WTC11 (cell line): Measurements from ENCODE around the gene MFNG. TPM values are rescaled to one million over a fixed set of nuclear protein-coding genes. Genes with fewer than 3 reads are reported as not detected.

Source experiments
- ATAC-seq: fragments of 200-7000 bp; cut with Tn5 transposase; 2 replicates; pipeline ENCODE4 v1.10.0; 2021; ENCODE audit warnings: mild to moderate bottlenecking, moderate library complexity
- CTCF ChIA-PET: fragments of 300-600 bp; sonication (Branson Sonifier 250); formaldehyde crosslinking; loops from one replicate; lab custom pipeline; 2021; ENCODE audit warnings: antibody characterized with exemption; lab: Charles Lee
- POLR2A ChIA-PET: fragments of 350-600 bp; sonication (Branson Sonifier 250); formaldehyde crosslinking; loops from one replicate; lab custom pipeline; 2021; ENCODE audit warnings: antibody characterized with exemption; lab: Charles Lee
- DNase-seq: peaks from one replicate; pipeline ENCODE4 v3.0.0; 2021; ENCODE audit warnings: low spot score
- H3K27ac Mint-ChIP-seq: 2 replicates; pipeline ENCODE4 v1.8.0; 2021; ENCODE audit warnings: mixed read lengths
- H3K27me3 Mint-ChIP-seq: 2 replicates; pipeline ENCODE4 v1.8.0; 2021; ENCODE audit warnings: low read depth, mild to moderate bottlenecking, moderate library complexity, mixed read lengths
- H3K36me3 Mint-ChIP-seq: 2 replicates; pipeline ENCODE4 v1.8.0; 2021; ENCODE audit warnings: mixed read lengths
- H3K4me1 Mint-ChIP-seq: 2 replicates; pipeline ENCODE4 v1.8.0; 2022; ENCODE audit warnings: mixed read lengths
- H3K4me3 Mint-ChIP-seq: 2 replicates; pipeline ENCODE4 v1.8.0; 2021; ENCODE audit warnings: mild to moderate bottlenecking, moderate library complexity, mixed read lengths
- H3K9me3 Mint-ChIP-seq: 2 replicates; pipeline ENCODE4 v1.8.0; 2021; ENCODE audit warnings: mixed read lengths
- CBFB ChIP-seq: sonication (generic); formaldehyde crosslinking; IDR thresholded peaks from 2 replicates; pipeline ENCODE4 v1.8.1; 2022; ENCODE audit warnings: mild to moderate bottlenecking, low read depth, missing genetic modification reagents
- FOXP1 ChIP-seq: sonication (generic); formaldehyde crosslinking; IDR thresholded peaks from 2 replicates; pipeline ENCODE4 v1.8.0; 2022; ENCODE audit warnings: missing genetic modification reagents, mild to moderate bottlenecking, moderate library complexity, borderline replicate concordance
- HMGA2 ChIP-seq: fragments of 250-450 bp; sonication (Bioruptor Pico); IDR thresholded peaks from 2 replicates; pipeline ENCODE4 v1.4.0; 2021; ENCODE audit warnings: mild to moderate bottlenecking, moderate library complexity
- RELA ChIP-seq: sonication (generic); formaldehyde crosslinking; IDR thresholded peaks from 2 replicates; pipeline ENCODE4 v1.8.1; 2022; ENCODE audit warnings: missing genetic modification reagents, mild to moderate bottlenecking, borderline replicate concordance
- TEAD1 ChIP-seq: sonication (generic); formaldehyde crosslinking; IDR thresholded peaks from 2 replicates; pipeline ENCODE4 v1.8.0; 2022; ENCODE audit warnings: mild to moderate bottlenecking, missing genetic modification reagents
- ZNF121 ChIP-seq: sonication (generic); formaldehyde crosslinking; IDR thresholded peaks from 2 replicates; pipeline ENCODE4 v1.8.0; 2023; ENCODE audit warnings: missing genetic modification reagents
- total RNA-seq: library from RNA; stranded (reverse); gene quantifications from 3 replicates; pipeline ENCODE4 v1.2.3, GENCODE V29; 2021
- TF ChIP-seq, protein P1 (sequence below): sonication (generic); formaldehyde crosslinking; IDR thresholded peaks from 2 replicates; pipeline ENCODE4 v1.8.0; 2022; ENCODE audit warnings: mild to moderate bottlenecking, missing genetic modification reagents
- TF ChIP-seq, protein P2 (sequence below): sonication (generic); formaldehyde crosslinking; IDR thresholded peaks from 2 replicates; pipeline ENCODE4 v1.8.0; 2022; ENCODE audit warnings: missing genetic modification reagents
- TF ChIP-seq, protein P3 (sequence below): sonication (generic); formaldehyde crosslinking; IDR thresholded peaks from 2 replicates; pipeline ENCODE4 v1.8.1; 2023; ENCODE audit warnings: mild to moderate bottlenecking, missing genetic modification reagents, borderline replicate concordance
- TF ChIP-seq, protein P4 (sequence below): sonication (generic); formaldehyde crosslinking; IDR thresholded peaks from 2 replicates; pipeline ENCODE4 v1.8.0; 2022; ENCODE audit warnings: mild to moderate bottlenecking, missing genetic modification reagents
- TF ChIP-seq, protein P5 (sequence below): fragments of 250-450 bp; sonication (Bioruptor Pico); IDR thresholded peaks from 2 replicates; pipeline ENCODE4 v1.9.0; 2021; ENCODE audit warnings: moderate library complexity, mild to moderate bottlenecking, inconsistent platforms, borderline replicate concordance
- TF ChIP-seq, protein P6 (sequence below): sonication (generic); formaldehyde crosslinking; conservative IDR thresholded peaks from 2 replicates; pipeline ENCODE4 v1.8.1; 2023; ENCODE audit warnings: mild to moderate bottlenecking, low read depth, missing genetic modification reagents, moderate library complexity
- TF ChIP-seq, protein P7 (sequence below): sonication (generic); formaldehyde crosslinking; IDR thresholded peaks from 2 replicates; pipeline ENCODE4 v1.8.0; 2023; ENCODE audit warnings: mild to moderate bottlenecking, missing genetic modification reagents

MFNG gene
- total RNA-seq, 1 experiment from 2014 or later: 3.2 TPM

DNA sequence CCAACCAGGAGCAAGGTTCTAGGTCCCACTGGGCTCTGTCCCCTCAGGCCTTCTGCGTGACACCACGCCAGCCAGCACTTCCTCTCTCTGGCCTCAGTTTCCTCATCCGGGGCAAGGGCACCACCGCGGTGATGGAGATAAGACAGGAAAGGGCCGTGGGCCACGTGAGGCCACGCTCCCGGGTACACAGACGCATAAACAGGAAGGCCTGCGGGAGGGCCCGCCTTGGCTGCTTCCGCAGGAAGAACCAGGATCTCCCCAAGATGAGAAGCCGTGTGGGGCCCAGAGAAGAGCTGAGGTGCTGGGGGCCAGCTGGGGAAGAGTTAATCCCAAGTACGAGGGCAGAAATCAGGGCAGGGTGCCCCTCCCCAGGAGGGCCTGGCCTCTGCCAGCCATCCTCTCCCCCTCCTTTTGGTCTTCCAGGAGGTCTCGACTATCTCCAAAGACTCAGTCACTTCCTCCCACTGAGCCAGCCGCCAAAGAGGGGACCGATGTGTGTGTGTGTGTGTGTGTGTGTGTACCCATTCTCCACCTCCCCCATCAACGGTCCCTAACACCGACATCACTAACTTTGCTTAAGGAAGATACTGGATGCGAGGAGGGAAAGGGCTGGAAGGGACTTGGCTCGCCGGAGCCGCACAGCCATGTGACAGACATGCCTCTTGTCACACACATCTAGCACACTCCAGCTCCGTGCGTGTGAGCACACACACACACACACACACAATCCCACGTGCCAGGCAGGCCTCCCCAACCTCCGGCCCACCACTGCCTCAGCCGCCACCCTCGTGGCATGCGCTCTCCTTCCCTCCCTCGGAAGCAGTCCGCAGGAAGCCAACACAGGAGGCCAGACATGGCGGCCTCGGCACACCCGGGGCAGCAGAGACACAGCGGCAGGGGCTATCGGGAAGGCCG, 1.4 kb downstream of the MFNG start:
- Mint-ChIP-seq H3K4me1 (peaks cover 44% of the 10 kb centered on the region), H3K4me3 (no peak overlapping the region), H3K36me3 (no peaks in the 10 kb centered on the region), H3K27ac (no peak overlapping the region), H3K9me3 (no peaks in the 10 kb centered on the region), H3K27me3 (no peaks in the 10 kb centered on the region)
- TF ChIP-seq TEAD1 (CRISPR knock-in tag): no peak
- TF ChIP-seq FOXP1 (CRISPR knock-in tag): peak; percentile 20; the same call in 1 of the 2 replicates
- TF ChIP-seq, protein P1, sequence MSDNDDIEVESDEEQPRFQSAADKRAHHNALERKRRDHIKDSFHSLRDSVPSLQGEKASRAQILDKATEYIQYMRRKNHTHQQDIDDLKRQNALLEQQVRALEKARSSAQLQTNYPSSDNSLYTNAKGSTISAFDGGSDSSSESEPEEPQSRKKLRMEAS (CRISPR knock-in tag): no peak
- TF ChIP-seq, protein P2, sequence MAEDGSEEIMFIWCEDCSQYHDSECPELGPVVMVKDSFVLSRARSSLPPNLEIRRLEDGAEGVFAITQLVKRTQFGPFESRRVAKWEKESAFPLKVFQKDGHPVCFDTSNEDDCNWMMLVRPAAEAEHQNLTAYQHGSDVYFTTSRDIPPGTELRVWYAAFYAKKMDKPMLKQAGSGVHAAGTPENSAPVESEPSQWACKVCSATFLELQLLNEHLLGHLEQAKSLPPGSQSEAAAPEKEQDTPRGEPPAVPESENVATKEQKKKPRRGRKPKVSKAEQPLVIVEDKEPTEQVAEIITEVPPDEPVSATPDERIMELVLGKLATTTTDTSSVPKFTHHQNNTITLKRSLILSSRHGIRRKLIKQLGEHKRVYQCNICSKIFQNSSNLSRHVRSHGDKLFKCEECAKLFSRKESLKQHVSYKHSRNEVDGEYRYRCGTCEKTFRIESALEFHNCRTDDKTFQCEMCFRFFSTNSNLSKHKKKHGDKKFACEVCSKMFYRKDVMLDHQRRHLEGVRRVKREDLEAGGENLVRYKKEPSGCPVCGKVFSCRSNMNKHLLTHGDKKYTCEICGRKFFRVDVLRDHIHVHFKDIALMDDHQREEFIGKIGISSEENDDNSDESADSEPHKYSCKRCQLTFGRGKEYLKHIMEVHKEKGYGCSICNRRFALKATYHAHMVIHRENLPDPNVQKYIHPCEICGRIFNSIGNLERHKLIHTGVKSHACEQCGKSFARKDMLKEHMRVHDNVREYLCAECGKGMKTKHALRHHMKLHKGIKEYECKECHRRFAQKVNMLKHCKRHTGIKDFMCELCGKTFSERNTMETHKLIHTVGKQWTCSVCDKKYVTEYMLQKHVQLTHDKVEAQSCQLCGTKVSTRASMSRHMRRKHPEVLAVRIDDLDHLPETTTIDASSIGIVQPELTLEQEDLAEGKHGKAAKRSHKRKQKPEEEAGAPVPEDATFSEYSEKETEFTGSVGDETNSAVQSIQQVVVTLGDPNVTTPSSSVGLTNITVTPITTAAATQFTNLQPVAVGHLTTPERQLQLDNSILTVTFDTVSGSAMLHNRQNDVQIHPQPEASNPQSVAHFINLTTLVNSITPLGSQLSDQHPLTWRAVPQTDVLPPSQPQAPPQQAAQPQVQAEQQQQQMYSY (CRISPR knock-in tag): no peak
- no peak for TF ChIP-seq ZNF121 (CRISPR knock-in tag)
- no peak for TF ChIP-seq CBFB (CRISPR knock-in tag)
- TF ChIP-seq, protein P3, sequence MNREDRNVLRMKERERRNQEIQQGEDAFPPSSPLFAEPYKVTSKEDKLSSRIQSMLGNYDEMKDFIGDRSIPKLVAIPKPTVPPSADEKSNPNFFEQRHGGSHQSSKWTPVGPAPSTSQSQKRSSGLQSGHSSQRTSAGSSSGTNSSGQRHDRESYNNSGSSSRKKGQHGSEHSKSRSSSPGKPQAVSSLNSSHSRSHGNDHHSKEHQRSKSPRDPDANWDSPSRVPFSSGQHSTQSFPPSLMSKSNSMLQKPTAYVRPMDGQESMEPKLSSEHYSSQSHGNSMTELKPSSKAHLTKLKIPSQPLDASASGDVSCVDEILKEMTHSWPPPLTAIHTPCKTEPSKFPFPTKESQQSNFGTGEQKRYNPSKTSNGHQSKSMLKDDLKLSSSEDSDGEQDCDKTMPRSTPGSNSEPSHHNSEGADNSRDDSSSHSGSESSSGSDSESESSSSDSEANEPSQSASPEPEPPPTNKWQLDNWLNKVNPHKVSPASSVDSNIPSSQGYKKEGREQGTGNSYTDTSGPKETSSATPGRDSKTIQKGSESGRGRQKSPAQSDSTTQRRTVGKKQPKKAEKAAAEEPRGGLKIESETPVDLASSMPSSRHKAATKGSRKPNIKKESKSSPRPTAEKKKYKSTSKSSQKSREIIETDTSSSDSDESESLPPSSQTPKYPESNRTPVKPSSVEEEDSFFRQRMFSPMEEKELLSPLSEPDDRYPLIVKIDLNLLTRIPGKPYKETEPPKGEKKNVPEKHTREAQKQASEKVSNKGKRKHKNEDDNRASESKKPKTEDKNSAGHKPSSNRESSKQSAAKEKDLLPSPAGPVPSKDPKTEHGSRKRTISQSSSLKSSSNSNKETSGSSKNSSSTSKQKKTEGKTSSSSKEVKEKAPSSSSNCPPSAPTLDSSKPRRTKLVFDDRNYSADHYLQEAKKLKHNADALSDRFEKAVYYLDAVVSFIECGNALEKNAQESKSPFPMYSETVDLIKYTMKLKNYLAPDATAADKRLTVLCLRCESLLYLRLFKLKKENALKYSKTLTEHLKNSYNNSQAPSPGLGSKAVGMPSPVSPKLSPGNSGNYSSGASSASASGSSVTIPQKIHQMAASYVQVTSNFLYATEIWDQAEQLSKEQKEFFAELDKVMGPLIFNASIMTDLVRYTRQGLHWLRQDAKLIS: no peak
- CTCF ChIA-PET: interaction anchor here (0.7 to 10.8 kb wide), 9 partner anchors 9 to 285 kb away, joined by 3 to 175 read pairs (median 10); no protein-coding TSS in a partner anchor
- POLR2A ChIA-PET: no interaction called here
- DNase-seq: no peak
- ATAC-seq: no peak

DNA sequence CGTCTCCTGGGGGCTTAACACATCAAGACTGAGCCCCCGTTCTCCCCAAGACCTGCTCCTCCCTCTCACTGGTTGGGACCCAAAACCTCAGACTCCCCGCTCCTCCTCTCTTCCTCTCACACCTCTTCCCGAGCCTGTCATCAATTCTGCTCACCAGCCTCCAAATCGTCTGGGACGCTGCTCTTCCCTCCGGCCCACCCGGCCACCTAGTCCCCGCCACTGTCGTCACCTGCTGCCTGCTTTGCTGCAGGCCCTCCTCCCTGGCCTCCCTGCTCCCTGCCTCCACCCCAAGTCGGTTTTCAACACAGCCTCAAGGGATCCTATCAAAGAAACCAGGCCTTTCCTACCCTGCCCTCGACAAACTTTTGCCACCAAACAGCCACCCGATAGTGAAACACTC, 3.1 kb downstream of the MFNG start:
- no peak for ATAC-seq
- no peaks in the 10 kb centered on the region for H3K36me3 Mint-ChIP-seq
- H3K4me1 Mint-ChIP-seq: peaks cover 29% of the 10 kb centered on the region
- H3K27ac Mint-ChIP-seq: peak overlapping the region; percentile 72; the same call in 1 of the 2 replicates
- H3K4me3 Mint-ChIP-seq: no peak overlapping the region
- POLR2A ChIA-PET: no interaction called here
- CTCF ChIA-PET: interaction anchor here (0.7 to 5.1 kb wide), 2 partner anchors 11 to 15 kb away, joined by 4 to 29 read pairs; no protein-coding TSS in a partner anchor
- DNase-seq: no peak
- no peaks in the 10 kb centered on the region for H3K9me3 Mint-ChIP-seq
- no peaks in the 10 kb centered on the region for H3K27me3 Mint-ChIP-seq
- TF ChIP-seq ZNF121 (CRISPR knock-in tag): no peak
- no peak for TF ChIP-seq HMGA2 (CRISPR knock-in tag)
- TF ChIP-seq, protein P4, sequence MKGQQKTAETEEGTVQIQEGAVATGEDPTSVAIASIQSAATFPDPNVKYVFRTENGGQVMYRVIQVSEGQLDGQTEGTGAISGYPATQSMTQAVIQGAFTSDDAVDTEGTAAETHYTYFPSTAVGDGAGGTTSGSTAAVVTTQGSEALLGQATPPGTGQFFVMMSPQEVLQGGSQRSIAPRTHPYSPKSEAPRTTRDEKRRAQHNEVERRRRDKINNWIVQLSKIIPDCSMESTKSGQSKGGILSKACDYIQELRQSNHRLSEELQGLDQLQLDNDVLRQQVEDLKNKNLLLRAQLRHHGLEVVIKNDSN (CRISPR knock-in tag): no peak
- no peak for TF ChIP-seq RELA (CRISPR knock-in tag)
- TF ChIP-seq, protein P5, sequence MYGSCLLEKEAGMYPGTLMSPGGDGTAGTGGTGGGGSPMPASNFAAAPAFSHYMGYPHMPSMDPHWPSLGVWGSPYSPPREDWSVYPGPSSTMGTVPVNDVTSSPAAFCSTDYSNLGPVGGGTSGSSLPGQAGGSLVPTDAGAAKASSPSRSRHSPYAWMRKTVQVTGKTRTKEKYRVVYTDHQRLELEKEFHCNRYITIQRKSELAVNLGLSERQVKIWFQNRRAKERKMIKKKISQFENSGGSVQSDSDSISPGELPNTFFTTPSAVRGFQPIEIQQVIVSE: no peak
- TF ChIP-seq, protein P6, sequence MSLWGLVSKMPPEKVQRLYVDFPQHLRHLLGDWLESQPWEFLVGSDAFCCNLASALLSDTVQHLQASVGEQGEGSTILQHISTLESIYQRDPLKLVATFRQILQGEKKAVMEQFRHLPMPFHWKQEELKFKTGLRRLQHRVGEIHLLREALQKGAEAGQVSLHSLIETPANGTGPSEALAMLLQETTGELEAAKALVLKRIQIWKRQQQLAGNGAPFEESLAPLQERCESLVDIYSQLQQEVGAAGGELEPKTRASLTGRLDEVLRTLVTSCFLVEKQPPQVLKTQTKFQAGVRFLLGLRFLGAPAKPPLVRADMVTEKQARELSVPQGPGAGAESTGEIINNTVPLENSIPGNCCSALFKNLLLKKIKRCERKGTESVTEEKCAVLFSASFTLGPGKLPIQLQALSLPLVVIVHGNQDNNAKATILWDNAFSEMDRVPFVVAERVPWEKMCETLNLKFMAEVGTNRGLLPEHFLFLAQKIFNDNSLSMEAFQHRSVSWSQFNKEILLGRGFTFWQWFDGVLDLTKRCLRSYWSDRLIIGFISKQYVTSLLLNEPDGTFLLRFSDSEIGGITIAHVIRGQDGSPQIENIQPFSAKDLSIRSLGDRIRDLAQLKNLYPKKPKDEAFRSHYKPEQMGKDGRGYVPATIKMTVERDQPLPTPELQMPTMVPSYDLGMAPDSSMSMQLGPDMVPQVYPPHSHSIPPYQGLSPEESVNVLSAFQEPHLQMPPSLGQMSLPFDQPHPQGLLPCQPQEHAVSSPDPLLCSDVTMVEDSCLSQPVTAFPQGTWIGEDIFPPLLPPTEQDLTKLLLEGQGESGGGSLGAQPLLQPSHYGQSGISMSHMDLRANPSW: no peak
- TF ChIP-seq, protein P7, sequence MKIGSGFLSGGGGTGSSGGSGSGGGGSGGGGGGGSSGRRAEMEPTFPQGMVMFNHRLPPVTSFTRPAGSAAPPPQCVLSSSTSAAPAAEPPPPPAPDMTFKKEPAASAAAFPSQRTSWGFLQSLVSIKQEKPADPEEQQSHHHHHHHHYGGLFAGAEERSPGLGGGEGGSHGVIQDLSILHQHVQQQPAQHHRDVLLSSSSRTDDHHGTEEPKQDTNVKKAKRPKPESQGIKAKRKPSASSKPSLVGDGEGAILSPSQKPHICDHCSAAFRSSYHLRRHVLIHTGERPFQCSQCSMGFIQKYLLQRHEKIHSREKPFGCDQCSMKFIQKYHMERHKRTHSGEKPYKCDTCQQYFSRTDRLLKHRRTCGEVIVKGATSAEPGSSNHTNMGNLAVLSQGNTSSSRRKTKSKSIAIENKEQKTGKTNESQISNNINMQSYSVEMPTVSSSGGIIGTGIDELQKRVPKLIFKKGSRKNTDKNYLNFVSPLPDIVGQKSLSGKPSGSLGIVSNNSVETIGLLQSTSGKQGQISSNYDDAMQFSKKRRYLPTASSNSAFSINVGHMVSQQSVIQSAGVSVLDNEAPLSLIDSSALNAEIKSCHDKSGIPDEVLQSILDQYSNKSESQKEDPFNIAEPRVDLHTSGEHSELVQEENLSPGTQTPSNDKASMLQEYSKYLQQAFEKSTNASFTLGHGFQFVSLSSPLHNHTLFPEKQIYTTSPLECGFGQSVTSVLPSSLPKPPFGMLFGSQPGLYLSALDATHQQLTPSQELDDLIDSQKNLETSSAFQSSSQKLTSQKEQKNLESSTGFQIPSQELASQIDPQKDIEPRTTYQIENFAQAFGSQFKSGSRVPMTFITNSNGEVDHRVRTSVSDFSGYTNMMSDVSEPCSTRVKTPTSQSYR (CRISPR knock-in tag): no peak
- TF ChIP-seq, protein P1 (CRISPR knock-in tag): no peak
